ENCODE data around the gene EFNB1. TPM values are rescaled to one million over a fixed set of nuclear protein-coding genes. Genes with fewer than 3 reads are reported as not detected.

EFNB1 gene
- total and polyA plus RNA-seq, 2 of the 8 experiments (the other 6 are each of a cell fraction or from before 2014, with no cell fraction given): 2.3 to 5.4 TPM

DNA sequence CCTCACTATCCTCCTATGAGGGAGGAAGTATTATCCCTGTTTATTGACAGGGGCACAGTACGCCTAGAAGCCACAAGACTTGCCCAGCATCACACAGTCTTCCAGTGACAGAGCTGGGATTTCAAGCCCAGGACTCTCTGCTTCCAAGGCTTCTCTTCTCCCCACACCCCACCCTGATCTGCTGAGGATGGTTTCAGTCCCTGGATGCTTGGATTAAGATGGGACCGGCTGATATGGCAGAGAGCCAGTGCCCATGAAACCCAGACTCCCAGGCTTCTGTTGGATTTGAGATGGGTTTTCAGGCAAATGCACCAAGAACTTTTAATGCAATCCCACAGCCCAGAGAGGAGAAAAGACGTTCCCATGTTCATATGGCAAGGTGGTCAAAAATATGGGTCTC is 23.2 kb downstream of the EFNB1 start:
- Histone ChIP-seq H3K36me3 (ENCODE audit: control insufficient read depth in 2 of 4, insufficient read depth in 4 of 4, low read length in 3 of 4) (no peaks in the 10 kb centered on the region), H3K23ac (ENCODE audit: insufficient read length) (no peak overlapping the region), H3K9ac (replicated peaks in 1 of 4; ENCODE audit: extremely low read depth in 1 of 4, low read depth in 3 of 4, low read length in 3 of 4) (no peak overlapping the region), H3K27me3 (replicated peaks in 1 of 4; ENCODE audit: control insufficient read depth in 3 of 4, extremely low read depth in 1 of 4, insufficient read depth in 3 of 4, low read length in 3 of 4) (peaks cover 0 to 11% (median 5%) of the 10 kb centered on the region in 4 experiments; a peak in 3 of 7 replicates), H3K4me1 (replicated peaks in 1 of 4; ENCODE audit: control insufficient read depth in 3 of 4, insufficient read depth in 4 of 4, low read length in 3 of 4) (peaks cover 4 to 13% (median 6%) of the 10 kb centered on the region in 4 experiments; a peak in 5 of 7 replicates), H4K20me1 (replicated peaks in 1 of 2; ENCODE audit: control insufficient read depth in 1 of 2, insufficient read depth in 2 of 2, low read length in 2 of 2) (no peaks in the 10 kb centered on the region), H3K79me1 (ENCODE audit: low read depth, low read length) (no peaks in the 10 kb centered on the region), H2BK5ac (ENCODE audit: low read depth, low read length) (no peak overlapping the region), H3K4me2 (ENCODE audit: insufficient read depth in 1 of 2, low read depth in 2 of 2, low read length in 2 of 2) (no peak overlapping the region), H4K5ac (ENCODE audit: insufficient read length, low read depth, low read length) (no peak overlapping the region), H2BK12ac (ENCODE audit: low read depth, low read length) (no peak overlapping the region), H2AFZ (ENCODE audit: low read length) (no peak overlapping the region), H3K14ac (ENCODE audit: insufficient read length) (no peak overlapping the region), H4K91ac (replicated peaks; ENCODE audit: insufficient read length, low read length) (no peak overlapping the region), H2BK20ac (ENCODE audit: low read length) (no peak overlapping the region), H3K4me3 (ENCODE audit: extremely low read depth in 1 of 4, insufficient read depth in 2 of 4, low read depth in 3 of 4, low read length in 4 of 4) (no peak overlapping the region), H3K23me2 (ENCODE audit: low read depth, low read length) (no peaks in the 10 kb centered on the region), H3K56ac (replicated peaks; ENCODE audit: insufficient read length, low read depth, low read length) (no peak overlapping the region), H3K9me3 (ENCODE audit: insufficient read depth in 2 of 2, low read depth in 1 of 2, low read length in 1 of 2) (no peaks in the 10 kb centered on the region), H2AK5ac (ENCODE audit: low read depth, low read length) (no peak overlapping the region), H3K18ac (ENCODE audit: extremely low read depth, low read length) (no peak overlapping the region), H4K8ac (ENCODE audit: extremely low read depth, insufficient read depth, low read length) (no peak overlapping the region), H3K4ac (replicated peaks; ENCODE audit: insufficient read length, low read depth, low read length) (no peak overlapping the region), H3K27ac (ENCODE audit: low read depth, low read length) (no peak overlapping the region), H2BK120ac (replicated peaks; ENCODE audit: low read depth, low read length) (no peak overlapping the region), H2BK15ac (ENCODE audit: low read length) (no peak overlapping the region), H3K79me2 (ENCODE audit: control insufficient read depth in 1 of 2, insufficient read depth in 2 of 2, low read length in 2 of 2) (no peaks in the 10 kb centered on the region)
- ChIA-PET CTCF (ENCODE audit: partially characterized antibody) (interaction anchor here (1.1 to 1.5 kb wide), 4 partner anchors 9 to 370 kb away, joined by 3 to 6 read pairs (median 4); no protein-coding TSS in a partner anchor), POLR2A (ENCODE audit: partially characterized antibody) (no interaction called here)
- no peak for DNase-seq (ENCODE audit: low read depth in 1 of 2, low spot score in 2 of 2)
- FAIRE-seq: no peak
- 95% methylated on average over 2 of the region's 3 CpGs; no CpG with 5 or more reads in 1 of the 2 experiments for WGBS, 2 experiments (ENCODE audit: extremely low coverage in 1 of 2, insufficient coverage in 1 of 2, insufficient read length in 1 of 2, insufficient replicate concordance in 2 of 2, low coverage in 1 of 2, low lambda C conversion rate in 2 of 2, missing lambda C conversion rate in 1 of 2)
- TF ChIP-seq SP4 (IDR thresholded peaks at IDR 0.05; ENCODE audit: low read length) (no peak), GTF2F1 (IDR thresholded peaks at IDR 0.05; ENCODE audit: borderline replicate concordance, low read depth, low read length) (no peak), YY1 (IDR thresholded peaks at IDR 0.05; ENCODE audit: low read depth, low read length) (no peak), HDAC2 (IDR thresholded peaks at IDR 0.05; ENCODE audit: borderline replicate concordance in 1 of 2, low read depth in 2 of 2, low read length in 2 of 2) (no peak), CBX8 (IDR thresholded peaks at IDR 0.05; ENCODE audit: borderline replicate concordance, low read depth, low read length) (no peak), SIRT6 (IDR thresholded peaks at IDR 0.05; ENCODE audit: low read length) (no peak)
